WTC11 (cell line): ENCODE data around the gene ELMO1. TPM values are rescaled to one million over a fixed set of nuclear protein-coding genes. Genes with fewer than 3 reads are reported as not detected.

Experiments
- ATAC-seq: fragments of 200-7000 bp; cut with Tn5 transposase; 2 replicates; pipeline ENCODE4 v1.10.0; 2021; ENCODE audit warnings: mild to moderate bottlenecking, moderate library complexity
- CTCF ChIA-PET: fragments of 300-600 bp; sonication (Branson Sonifier 250); formaldehyde crosslinking; loops from one replicate; lab custom pipeline; 2021; ENCODE audit warnings: antibody characterized with exemption; lab: Charles Lee
- POLR2A ChIA-PET: fragments of 350-600 bp; sonication (Branson Sonifier 250); formaldehyde crosslinking; loops from one replicate; lab custom pipeline; 2021; ENCODE audit warnings: antibody characterized with exemption; lab: Charles Lee
- DNase-seq: peaks from one replicate; pipeline ENCODE4 v3.0.0; 2021; ENCODE audit warnings: low spot score
- H3K27ac Mint-ChIP-seq: 2 replicates; pipeline ENCODE4 v1.8.0; 2021; ENCODE audit warnings: mixed read lengths
- H3K27me3 Mint-ChIP-seq: 2 replicates; pipeline ENCODE4 v1.8.0; 2021; ENCODE audit warnings: low read depth, mild to moderate bottlenecking, moderate library complexity, mixed read lengths
- H3K36me3 Mint-ChIP-seq: 2 replicates; pipeline ENCODE4 v1.8.0; 2021; ENCODE audit warnings: mixed read lengths
- H3K4me1 Mint-ChIP-seq: 2 replicates; pipeline ENCODE4 v1.8.0; 2022; ENCODE audit warnings: mixed read lengths
- H3K4me3 Mint-ChIP-seq: 2 replicates; pipeline ENCODE4 v1.8.0; 2021; ENCODE audit warnings: mild to moderate bottlenecking, moderate library complexity, mixed read lengths
- H3K9me3 Mint-ChIP-seq: 2 replicates; pipeline ENCODE4 v1.8.0; 2021; ENCODE audit warnings: mixed read lengths
- CBFB ChIP-seq: sonication (generic); formaldehyde crosslinking; IDR thresholded peaks from 2 replicates; pipeline ENCODE4 v1.8.1; 2022; ENCODE audit warnings: mild to moderate bottlenecking, low read depth, missing genetic modification reagents
- CTCF ChIP-seq: fragments of 200-600 bp; IDR thresholded peaks from 2 replicates; pipeline ENCODE4 v1.8.0; 2022; ENCODE audit warnings: antibody characterized with exemption
- ELF4 ChIP-seq: sonication (generic); formaldehyde crosslinking; IDR thresholded peaks from 2 replicates; pipeline ENCODE4 v1.8.1; 2022; ENCODE audit warnings: low read depth, mild to moderate bottlenecking, moderate library complexity, missing genetic modification reagents
- ESRRA ChIP-seq: sonication (generic); formaldehyde crosslinking; IDR thresholded peaks from 2 replicates; pipeline ENCODE4 v1.8.1; 2022; ENCODE audit warnings: mild to moderate bottlenecking, missing genetic modification reagents, borderline replicate concordance
- FOXK1 ChIP-seq: sonication (generic); formaldehyde crosslinking; IDR thresholded peaks from 2 replicates; pipeline ENCODE4 v1.8.0; 2022; ENCODE audit warnings: mild to moderate bottlenecking, moderate library complexity, missing genetic modification reagents
- FOXP4 ChIP-seq: sonication (generic); formaldehyde crosslinking; IDR thresholded peaks from 2 replicates; pipeline ENCODE4 v1.8.0; 2022; ENCODE audit warnings: mild to moderate bottlenecking, missing genetic modification reagents
- GRHL2 ChIP-seq: fragments of 250-450 bp; sonication (Bioruptor Pico); IDR thresholded peaks from 2 replicates; pipeline ENCODE4 v1.8.0; 2022; ENCODE audit warnings: mild to moderate bottlenecking, moderate library complexity; ENCODE audit not compliant: insufficient replicate concordance, severe bottlenecking
- MXD4 ChIP-seq: fragments of 250-450 bp; sonication (Bioruptor Pico); IDR thresholded peaks from 2 replicates; pipeline ENCODE4 v1.8.0; 2021; ENCODE audit warnings: mild to moderate bottlenecking, moderate library complexity, borderline replicate concordance
- PREB ChIP-seq: sonication (generic); formaldehyde crosslinking; IDR thresholded peaks from 2 replicates; pipeline ENCODE4 v1.8.1; 2022; ENCODE audit warnings: mild to moderate bottlenecking, missing genetic modification reagents, moderate library complexity, borderline replicate concordance
- PRRX2 ChIP-seq: fragments of 250-450 bp; sonication (Bioruptor Pico); IDR thresholded peaks from 2 replicates; pipeline ENCODE4 v1.8.0; 2021; ENCODE audit warnings: mild to moderate bottlenecking
- SP1 ChIP-seq: sonication (generic); formaldehyde crosslinking; conservative IDR thresholded peaks from 2 replicates; pipeline ENCODE4 v1.8.1; 2022; ENCODE audit warnings: missing genetic modification reagents
- ZNF416 ChIP-seq: fragments of 250-450 bp; sonication (Bioruptor Pico); IDR thresholded peaks from 2 replicates; pipeline ENCODE4 v1.9.0; 2021; ENCODE audit warnings: mild to moderate bottlenecking, inconsistent platforms
- ZNF423 ChIP-seq: fragments of 250-450 bp; sonication (Bioruptor Pico); IDR thresholded peaks from 2 replicates; pipeline ENCODE4 v2.1.2; 2022; ENCODE audit warnings: mild to moderate bottlenecking, moderate library complexity
- total RNA-seq: library from RNA; stranded (reverse); gene quantifications from 3 replicates; pipeline ENCODE4 v1.2.3, GENCODE V29; 2021
- TF ChIP-seq, protein P1 (sequence below): sonication (generic); formaldehyde crosslinking; IDR thresholded peaks from 2 replicates; pipeline ENCODE4 v1.8.0; 2023; ENCODE audit warnings: missing genetic modification reagents, mild to moderate bottlenecking, borderline replicate concordance
- TF ChIP-seq, protein P2 (sequence below): sonication (generic); formaldehyde crosslinking; IDR thresholded peaks from 2 replicates; pipeline ENCODE4 v1.8.1; 2023; ENCODE audit warnings: mild to moderate bottlenecking, missing genetic modification reagents, moderate library complexity
- TF ChIP-seq, protein P3 (sequence below): sonication (generic); formaldehyde crosslinking; IDR thresholded peaks from 2 replicates; pipeline ENCODE4 v1.8.0; 2023; ENCODE audit warnings: missing genetic modification reagents
- TF ChIP-seq, protein P4 (sequence below): fragments of 250-450 bp; sonication (Bioruptor Pico); IDR thresholded peaks from 2 replicates; pipeline ENCODE4 v1.9.0; 2021; ENCODE audit warnings: mild to moderate bottlenecking

Gene ELMO1
- total RNA-seq, 1 experiment from 2014 or later = 19.4 TPM

DNA sequence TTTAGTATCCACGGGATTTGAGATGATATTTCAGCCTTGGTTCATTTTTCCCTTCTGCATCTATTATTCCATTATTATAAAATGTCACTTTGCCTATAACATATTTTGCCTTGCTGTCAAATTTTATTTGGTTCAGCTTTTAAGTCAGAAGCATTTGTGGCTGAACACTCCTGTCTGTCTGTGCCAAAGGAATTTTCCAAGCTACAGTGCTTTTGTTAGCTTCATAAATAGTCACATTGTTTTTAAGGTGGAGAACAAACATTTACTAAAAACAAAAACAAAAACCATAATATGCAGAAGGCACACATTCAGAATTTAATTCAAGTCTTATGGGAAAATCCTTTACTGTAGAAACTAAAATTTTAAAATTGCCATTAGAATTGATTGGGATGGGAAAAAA, 33.8 kb upstream of the ELMO1 start:
- Mint-ChIP-seq H3K9me3 (peaks cover 4% of the 10 kb centered on the region), H3K27me3 (peaks cover 3% of the 10 kb centered on the region; the same call in 1 of the 2 replicates), H3K27ac (no peak overlapping the region), H3K4me1 (peaks cover 13% of the 10 kb centered on the region), H3K4me3 (no peak overlapping the region), H3K36me3 (peaks cover 11% of the 10 kb centered on the region)
- CTCF ChIA-PET = interaction anchor here (0.8 to 4.0 kb wide), 2 partner anchors 10 to 12 kb away, joined by 4 to 18 read pairs; no protein-coding TSS in a partner anchor
- TF ChIP-seq FOXP4 (CRISPR knock-in tag) (no peak), PRRX2 (no peak), PREB (no peak), CBFB (no peak), ESRRA (no peak), MXD4 (CRISPR knock-in tag) (no peak), ZNF416 (CRISPR knock-in tag) (no peak), FOXK1 (CRISPR knock-in tag) (no peak), SP1 (no peak), ZNF423 (CRISPR knock-in tag) (no peak), ELF4 (CRISPR knock-in tag) (no peak)
- TF ChIP-seq, protein P1, sequence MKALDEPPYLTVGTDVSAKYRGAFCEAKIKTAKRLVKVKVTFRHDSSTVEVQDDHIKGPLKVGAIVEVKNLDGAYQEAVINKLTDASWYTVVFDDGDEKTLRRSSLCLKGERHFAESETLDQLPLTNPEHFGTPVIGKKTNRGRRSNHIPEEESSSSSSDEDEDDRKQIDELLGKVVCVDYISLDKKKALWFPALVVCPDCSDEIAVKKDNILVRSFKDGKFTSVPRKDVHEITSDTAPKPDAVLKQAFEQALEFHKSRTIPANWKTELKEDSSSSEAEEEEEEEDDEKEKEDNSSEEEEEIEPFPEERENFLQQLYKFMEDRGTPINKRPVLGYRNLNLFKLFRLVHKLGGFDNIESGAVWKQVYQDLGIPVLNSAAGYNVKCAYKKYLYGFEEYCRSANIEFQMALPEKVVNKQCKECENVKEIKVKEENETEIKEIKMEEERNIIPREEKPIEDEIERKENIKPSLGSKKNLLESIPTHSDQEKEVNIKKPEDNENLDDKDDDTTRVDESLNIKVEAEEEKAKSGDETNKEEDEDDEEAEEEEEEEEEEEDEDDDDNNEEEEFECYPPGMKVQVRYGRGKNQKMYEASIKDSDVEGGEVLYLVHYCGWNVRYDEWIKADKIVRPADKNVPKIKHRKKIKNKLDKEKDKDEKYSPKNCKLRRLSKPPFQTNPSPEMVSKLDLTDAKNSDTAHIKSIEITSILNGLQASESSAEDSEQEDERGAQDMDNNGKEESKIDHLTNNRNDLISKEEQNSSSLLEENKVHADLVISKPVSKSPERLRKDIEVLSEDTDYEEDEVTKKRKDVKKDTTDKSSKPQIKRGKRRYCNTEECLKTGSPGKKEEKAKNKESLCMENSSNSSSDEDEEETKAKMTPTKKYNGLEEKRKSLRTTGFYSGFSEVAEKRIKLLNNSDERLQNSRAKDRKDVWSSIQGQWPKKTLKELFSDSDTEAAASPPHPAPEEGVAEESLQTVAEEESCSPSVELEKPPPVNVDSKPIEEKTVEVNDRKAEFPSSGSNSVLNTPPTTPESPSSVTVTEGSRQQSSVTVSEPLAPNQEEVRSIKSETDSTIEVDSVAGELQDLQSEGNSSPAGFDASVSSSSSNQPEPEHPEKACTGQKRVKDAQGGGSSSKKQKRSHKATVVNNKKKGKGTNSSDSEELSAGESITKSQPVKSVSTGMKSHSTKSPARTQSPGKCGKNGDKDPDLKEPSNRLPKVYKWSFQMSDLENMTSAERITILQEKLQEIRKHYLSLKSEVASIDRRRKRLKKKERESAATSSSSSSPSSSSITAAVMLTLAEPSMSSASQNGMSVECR (CRISPR knock-in tag) = no peak
- TF ChIP-seq, protein P2, sequence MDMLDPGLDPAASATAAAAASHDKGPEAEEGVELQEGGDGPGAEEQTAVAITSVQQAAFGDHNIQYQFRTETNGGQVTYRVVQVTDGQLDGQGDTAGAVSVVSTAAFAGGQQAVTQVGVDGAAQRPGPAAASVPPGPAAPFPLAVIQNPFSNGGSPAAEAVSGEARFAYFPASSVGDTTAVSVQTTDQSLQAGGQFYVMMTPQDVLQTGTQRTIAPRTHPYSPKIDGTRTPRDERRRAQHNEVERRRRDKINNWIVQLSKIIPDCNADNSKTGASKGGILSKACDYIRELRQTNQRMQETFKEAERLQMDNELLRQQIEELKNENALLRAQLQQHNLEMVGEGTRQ (CRISPR knock-in tag) = no peak
- TF ChIP-seq, protein P3, sequence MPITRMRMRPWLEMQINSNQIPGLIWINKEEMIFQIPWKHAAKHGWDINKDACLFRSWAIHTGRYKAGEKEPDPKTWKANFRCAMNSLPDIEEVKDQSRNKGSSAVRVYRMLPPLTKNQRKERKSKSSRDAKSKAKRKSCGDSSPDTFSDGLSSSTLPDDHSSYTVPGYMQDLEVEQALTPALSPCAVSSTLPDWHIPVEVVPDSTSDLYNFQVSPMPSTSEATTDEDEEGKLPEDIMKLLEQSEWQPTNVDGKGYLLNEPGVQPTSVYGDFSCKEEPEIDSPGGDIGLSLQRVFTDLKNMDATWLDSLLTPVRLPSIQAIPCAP (CRISPR knock-in tag) = no peak
- POLR2A ChIA-PET = no interaction called here
- DNase-seq (no peak), ATAC-seq (no peak)

DNA sequence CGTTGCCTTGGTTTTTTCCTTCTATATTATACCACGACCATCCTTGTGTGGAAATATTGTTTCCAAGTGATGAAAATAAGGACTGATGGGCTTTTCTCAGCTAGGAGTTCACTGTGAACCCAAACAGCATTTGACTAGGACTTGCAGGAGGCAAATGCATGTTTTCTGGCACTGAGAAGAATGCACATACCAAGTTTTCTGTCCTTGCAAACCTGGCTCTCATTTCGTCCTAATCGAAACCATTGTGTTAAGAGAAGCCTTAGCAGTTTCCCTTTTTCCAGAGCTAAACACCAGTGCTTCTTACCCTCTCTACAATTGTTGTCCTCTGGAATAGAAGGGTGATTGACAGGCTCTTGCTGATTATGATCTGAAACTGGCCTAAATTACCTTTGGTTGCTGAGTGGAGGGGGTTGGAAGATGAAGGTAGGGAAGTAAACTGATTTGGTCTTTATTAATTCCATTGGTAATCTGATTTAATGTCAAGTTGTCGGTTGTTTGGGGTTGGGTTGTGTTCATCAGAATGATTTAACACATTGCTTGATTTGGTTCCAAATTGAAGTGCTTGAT, 33.1 kb upstream of the ELMO1 start:
- CTCF ChIA-PET = interaction anchor here (4.0 kb wide), 1 partner anchor 11 kb away, joined by 18 read pairs; no protein-coding TSS in a partner anchor

More for the DNA sequence above, 33.1 kb upstream of the ELMO1 start:
- no peak for ATAC-seq
- POLR2A ChIA-PET = no interaction called here
- H3K4me3 Mint-ChIP-seq = no peak overlapping the region
- no peak for DNase-seq
- peaks cover 4% of the 10 kb centered on the region for H3K9me3 Mint-ChIP-seq
- H3K27ac Mint-ChIP-seq = no peak overlapping the region
- H3K27me3 Mint-ChIP-seq = 0 out of 2 replicates have a peak, but pooled peaks cover 3% of the 10 kb centered on the region
- peaks cover 4% of the 10 kb centered on the region; the same call in 1 of the 2 replicates for H3K36me3 Mint-ChIP-seq
- H3K4me1 Mint-ChIP-seq = peaks cover 14% of the 10 kb centered on the region
- TF ChIP-seq GRHL2 (CRISPR knock-in tag) (no peak), CTCF (no peak)
- TF ChIP-seq, protein P4, sequence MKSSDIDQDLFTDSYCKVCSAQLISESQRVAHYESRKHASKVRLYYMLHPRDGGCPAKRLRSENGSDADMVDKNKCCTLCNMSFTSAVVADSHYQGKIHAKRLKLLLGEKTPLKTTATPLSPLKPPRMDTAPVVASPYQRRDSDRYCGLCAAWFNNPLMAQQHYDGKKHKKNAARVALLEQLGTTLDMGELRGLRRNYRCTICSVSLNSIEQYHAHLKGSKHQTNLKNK (CRISPR knock-in tag) = no peak
